Measurements from ENCODE around the gene TRERF1.

The TRERF1 gene

DNA sequence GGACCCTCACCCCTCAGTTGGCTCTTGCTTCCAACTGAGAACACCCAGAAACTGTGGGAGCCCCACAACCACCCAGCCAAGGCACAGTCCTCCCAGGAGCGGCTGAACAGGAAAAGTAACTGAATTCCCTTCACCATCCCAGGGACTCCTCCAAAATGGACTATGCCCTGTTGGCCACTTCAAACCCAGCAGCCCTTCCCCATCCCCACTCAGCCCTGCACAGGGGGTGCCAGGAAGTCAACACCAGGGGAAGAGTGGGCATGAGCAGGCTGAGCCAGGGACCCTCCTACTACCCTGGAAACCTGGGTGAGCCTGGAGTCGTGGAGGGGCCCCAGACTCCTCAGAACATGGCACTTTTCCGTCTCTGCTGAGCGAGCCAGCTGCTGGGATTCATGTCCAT is 267.3 kb downstream of the TRERF1 start:
- no peak for DNase-seq (ENCODE audit: low read depth)

DNA sequence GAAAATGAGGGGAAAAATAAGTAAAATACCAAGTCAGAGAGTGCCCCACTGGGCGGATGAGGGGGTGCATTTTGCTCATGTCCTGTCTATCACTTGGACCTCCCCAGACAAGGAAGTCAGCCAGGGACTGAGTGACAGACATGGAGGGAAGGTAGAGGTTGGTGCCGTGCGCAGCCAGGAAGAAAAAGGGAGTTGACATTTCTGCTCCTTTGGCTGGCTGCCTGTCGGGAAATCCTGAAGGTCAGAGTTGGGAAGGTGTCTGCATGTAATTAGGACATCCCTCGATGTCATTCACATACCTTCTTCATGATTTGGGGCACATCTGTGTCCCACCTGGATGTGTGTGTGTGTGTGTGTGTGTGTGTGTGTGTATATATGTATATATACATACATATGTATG is 269.6 kb downstream of the TRERF1 start:
- no peak for DNase-seq (ENCODE audit: low read depth)

DNA sequence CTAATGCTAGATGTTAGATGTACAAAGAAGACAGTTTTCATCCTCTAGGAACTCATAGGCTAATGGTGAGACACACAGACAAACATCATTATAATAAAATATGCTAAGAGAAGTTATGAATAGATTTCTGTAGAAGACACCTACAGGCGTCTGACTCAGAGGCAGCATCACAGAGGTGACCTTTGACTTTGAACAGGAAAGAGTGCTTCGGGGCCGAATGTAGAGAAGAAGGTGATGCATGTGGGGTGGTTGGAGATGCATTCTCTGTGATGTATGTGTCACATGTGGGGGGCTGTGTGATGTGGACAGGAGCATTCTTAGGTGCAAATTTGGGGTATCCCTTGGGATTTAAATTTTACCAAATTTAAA is 271.8 kb downstream of the TRERF1 start:
- DNase-seq (ENCODE audit: low read depth), result peak; percentile 13

DNA sequence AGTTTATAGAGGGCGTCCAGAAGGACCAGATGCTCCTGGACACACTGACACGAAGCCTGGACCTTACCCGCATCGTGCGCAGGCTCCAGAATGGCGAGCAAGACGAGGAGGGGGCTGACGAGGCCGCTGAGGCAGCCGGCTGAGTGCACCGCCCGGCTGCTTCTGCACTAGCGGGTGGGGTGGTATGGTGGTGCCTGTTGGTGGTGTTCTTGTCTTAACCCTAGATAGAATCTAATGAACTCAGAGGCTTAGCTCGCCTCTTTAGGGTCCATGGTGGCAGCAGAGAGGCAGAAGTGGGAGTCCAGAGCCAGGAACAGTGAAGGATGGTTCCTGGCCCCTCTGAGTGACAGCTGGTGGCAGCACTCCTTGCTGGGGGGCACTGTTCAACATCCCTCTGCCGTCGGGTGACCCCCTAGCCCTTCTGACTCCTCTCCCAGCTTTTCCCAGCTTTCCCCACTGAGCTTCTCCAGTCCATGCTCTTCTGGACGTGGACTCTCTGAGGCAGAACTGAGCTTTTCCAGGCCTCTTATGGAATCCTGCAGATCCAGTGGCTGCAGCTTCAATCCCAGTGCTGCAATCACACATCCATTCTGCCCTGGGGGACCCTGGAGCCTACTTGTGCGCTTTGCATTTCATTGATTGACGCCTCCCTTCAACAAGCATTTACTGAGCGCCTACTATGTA is 272.3 kb downstream of the TRERF1 start:
- DNase-seq (ENCODE audit: low read depth), result no peak

DNA sequence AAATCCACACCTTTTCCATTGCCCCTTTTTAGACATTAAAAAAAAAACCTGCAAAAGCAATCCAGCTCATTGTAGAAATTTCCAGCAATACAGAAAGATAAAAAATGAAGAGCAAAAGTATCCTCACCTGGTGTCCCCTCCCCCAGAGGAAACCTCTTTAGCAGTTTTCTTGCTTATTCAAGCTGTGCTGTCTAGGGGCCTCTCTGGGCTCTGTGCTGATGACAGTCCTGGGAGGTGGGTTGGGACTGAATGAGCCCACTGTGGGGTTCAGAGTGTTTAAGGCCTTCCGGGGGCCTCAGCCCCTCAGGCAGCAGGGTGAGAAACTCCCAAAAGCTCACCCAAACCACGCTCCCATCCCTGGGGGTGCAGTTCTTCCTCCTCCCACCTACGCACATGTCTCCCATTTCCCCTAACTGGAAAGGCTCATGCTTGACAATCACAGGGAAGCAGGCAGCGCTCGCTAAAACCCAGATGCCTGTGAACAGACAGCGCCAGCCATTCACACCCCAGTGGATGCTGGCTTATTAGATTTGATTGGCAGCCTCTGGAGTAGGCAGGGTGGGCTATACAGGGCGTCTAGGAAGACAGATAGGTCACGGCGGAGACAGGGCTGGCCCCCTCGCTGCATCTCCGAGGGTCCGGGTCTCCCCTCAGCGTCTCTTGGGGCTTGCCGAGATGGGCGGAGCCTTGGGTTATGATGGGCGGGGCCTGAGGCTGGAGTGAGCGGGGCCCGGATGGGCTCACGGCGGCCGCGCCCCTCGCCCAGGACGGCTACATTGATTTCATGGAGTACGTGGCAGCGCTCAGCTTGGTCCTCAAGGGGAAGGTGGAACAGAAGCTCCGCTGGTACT is 274.0 kb downstream of the TRERF1 start:
- no peak for DNase-seq (ENCODE audit: low read depth)

DNA sequence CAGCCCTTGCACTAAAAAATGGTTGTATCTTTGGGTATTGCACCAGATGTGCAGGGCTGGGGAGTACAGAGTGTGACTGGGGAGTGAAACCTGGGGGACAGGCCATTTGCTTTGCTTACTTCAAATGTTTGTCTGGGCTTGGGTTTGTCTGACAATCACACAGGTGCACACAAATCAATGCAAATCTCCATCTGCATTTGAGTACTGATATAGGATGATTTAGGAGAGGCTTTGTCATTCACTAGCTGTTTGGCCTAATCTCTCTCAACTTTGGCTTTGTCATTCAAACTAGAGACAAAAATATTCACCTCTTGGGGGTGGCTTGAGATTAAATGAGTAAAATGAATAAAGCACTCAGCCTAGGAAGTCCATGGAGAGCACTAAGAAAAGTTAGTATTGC is 274.7 kb downstream of the TRERF1 start:
- DNase-seq (ENCODE audit: low read depth), result no peak

DNA sequence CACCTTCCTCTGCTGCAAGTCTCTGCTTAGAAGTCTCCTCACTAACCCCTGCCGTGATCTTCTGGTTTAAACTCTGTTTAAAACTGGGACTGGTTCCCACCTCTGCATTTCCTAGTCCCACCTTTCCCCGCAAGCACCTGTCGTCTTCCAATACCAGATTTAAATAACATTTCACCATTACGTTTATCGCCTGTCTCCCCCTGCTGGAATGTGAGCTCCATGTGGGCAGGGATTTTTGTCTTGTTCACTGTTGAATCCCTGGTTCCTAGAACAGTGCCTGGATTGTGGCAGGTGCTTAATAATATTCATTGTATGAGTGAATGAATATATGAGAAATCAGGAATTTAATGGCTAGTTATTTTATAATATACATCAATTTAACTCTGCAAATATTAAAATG is 275.9 kb downstream of the TRERF1 start:
- DNase-seq (ENCODE audit: low read depth), result no peak

Measured in activated T-cell treated with anti-CD3 and anti-CD28 coated beads for 48 hours (primary cell).